IgD-negative memory B cell (primary cell): Measurements from ENCODE around the gene CARD11. TPM values are rescaled to one million over a fixed set of nuclear protein-coding genes. Genes with fewer than 3 reads are reported as not detected.
"Not testable (repeated sequence)": the region's sequence is repeated elsewhere in the genome, so short reads cannot be mapped to it uniquely, and the experiment has no call there.

ENCODE experiments used
- H3K27ac Mint-ChIP-seq, 3 donors: one replicate each; pipeline ENCODE4 v1.8.0; 2020 to 2022; ENCODE audit warnings: mild to moderate bottlenecking in 3 of 3, mixed read lengths in 3 of 3, moderate library complexity in 1 of 3
- H3K27me3 Mint-ChIP-seq: one replicate; pipeline ENCODE4 v1.8.0; 2021; ENCODE audit warnings: mixed read lengths
- H3K36me3 Mint-ChIP-seq: one replicate; pipeline ENCODE4 v1.8.0; 2020; ENCODE audit warnings: mild to moderate bottlenecking, mixed read lengths
- H3K4me1 Mint-ChIP-seq, 3 donors: one replicate each; pipeline ENCODE4 v1.8.0; 2020 to 2022; ENCODE audit warnings: mixed read lengths in 3 of 3, mild to moderate bottlenecking in 1 of 3
- H3K4me3 Mint-ChIP-seq, 4 donors: one replicate each; pipeline ENCODE4 v1.8.0; 2020 to 2022; ENCODE audit warnings: mild to moderate bottlenecking in 4 of 4, mixed read lengths in 4 of 4, moderate library complexity in 3 of 4
- H3K9me3 Mint-ChIP-seq, 3 donors: one replicate each; pipeline ENCODE4 v1.8.0; 2020 to 2021; ENCODE audit warnings: mixed read lengths in 3 of 3, mild to moderate bottlenecking in 1 of 3
- polyA plus RNA-seq: library from polyadenylated mRNA; unstranded; fragments of 300-500 nt; fragmentation: Illumina TruSeq; gene quantifications from one replicate; pipeline ENCODE4 v1.2.3, GENCODE V29; 2021

CARD11 gene
- polyA plus RNA-seq, 1 donor from 2014 or later: 52.4 TPM

DNA sequence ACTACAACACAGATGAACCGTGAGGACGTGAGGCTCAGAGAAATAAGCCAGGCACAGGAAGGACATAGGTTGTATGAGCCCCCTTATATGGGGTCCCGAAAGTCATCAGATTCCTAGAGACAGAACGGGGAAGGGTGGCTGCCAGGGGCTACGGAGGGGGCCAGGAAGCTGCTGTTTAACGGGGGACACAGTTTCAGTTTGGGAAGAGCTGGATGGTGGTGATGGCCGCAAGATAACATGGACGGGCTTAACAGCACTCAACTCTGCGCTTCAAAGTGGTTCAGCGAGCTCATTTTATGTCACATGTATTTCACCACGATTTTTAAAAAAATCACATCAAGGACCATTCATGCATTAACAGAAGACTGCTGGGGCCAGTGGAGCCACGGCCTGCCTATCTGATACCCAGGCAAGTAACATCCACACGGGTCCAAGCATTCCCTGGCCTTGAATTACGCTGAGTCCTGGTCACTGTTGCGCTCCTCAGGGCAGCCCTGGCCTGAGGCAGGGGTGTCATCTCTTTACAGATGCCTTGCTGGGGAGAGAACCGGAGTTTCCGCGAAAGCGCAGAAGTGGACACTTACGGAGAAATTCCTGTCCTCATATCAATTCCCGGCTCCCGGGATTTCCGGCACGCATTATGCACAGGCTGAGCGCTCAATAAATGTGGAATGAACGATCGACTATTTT lies 1.5 kb downstream of the CARD11 start:
- Mint-ChIP-seq H3K4me3 (peak overlapping the region; percentile 82 to 99 (median 94)), H3K9me3 (no peaks in the 10 kb centered on the region), H3K27me3 (no peaks in the 10 kb centered on the region), H3K27ac (peak overlapping the region; percentile 82 to 97 (median 96)), H3K36me3 (peaks cover 3% of the 10 kb centered on the region), H3K4me1 (peaks cover 36 to 45% (median 38%) of the 10 kb centered on the region in 3 donors)

DNA sequence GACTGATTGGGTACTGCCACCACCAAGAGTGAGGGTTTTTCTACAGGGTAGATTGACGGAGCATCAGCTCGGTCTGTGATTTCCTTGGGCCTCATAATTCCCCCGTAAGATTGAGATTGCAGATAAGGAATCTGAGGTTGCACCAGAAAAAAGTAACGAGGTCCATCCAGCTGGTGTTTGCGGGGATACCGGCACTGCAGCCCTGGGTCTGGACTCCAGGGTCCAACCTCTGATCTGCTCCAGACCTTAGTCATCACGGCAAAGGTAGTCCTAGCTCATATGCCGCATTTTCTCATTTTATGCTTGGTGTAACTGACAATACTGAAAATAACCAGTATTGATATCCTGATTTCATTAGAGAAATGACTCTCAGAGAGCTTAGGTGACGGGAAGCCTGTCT lies 3.9 kb downstream of the CARD11 start:
- peak overlapping the region; percentile 47 to 84 (median 82) for H3K27ac Mint-ChIP-seq
- H3K4me1 Mint-ChIP-seq: peaks cover 42 to 50% (median 43%) of the 10 kb centered on the region in 3 donors
- H3K27me3 Mint-ChIP-seq: no peaks in the 10 kb centered on the region
- peak overlapping the region; percentile 57 to 89 (median 80) for H3K4me3 Mint-ChIP-seq
- peaks cover 4% of the 10 kb centered on the region for H3K36me3 Mint-ChIP-seq
- no peaks in the 10 kb centered on the region for H3K9me3 Mint-ChIP-seq

DNA sequence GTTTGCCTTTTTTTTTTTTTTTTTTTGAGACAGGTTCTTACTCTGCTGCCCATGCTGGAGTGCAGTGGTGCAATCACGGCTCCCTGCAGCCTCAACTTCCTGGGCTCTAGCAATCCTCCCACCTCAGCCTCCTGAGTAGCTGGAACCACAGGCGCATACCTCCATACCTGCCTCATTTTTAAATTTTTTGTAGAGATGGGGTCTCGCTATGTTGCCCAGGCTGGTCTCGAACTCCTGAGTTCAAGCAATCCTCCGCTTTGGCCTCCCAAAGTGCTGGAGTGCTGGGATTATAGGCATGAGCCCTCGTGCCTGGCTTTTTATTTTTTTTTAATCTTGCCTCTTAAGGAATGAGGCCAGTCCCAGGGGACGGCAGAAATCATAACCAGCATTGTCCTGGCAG lies 5.7 kb downstream of the CARD11 start:
- Mint-ChIP-seq H3K27ac (peak overlapping the region; percentile 89 to 94 (median 91)), H3K4me1 (peaks cover 39 to 56% (median 50%) of the 10 kb centered on the region in 3 donors), H3K4me3 (peak overlapping the region in 1 of 4 donors; percentile 77)
- H3K36me3 Mint-ChIP-seq, H3K27me3 Mint-ChIP-seq, H3K9me3 Mint-ChIP-seq: not testable (repeated sequence)

DNA sequence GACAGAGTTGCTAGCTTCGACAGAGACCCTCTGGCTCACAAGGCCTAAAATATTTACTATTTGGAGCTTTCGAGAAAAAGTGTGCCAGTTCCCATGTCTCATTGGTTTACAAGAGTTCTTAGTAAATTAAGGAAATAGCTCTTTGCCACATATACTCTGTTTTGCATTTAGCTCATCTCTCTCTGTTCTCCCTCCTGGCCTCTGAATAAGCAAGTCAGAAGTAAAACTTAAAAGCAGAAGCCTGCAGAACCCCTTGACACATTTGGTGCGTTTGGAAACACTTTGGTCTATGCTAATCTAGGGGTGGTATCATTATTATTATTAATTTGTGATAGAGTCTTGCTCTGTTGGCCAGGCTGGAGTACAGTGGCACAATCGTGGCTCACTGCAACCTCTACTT lies 6.4 kb downstream of the CARD11 start:
- Mint-ChIP-seq H3K36me3 (peaks cover 6% of the 10 kb centered on the region), H3K9me3 (no peaks in the 10 kb centered on the region), H3K27ac (peak overlapping the region; percentile 89 to 94 (median 91)), H3K4me3 (peak overlapping the region in 2 of 4 donors; percentile 62 to 91), H3K27me3 (no peaks in the 10 kb centered on the region), H3K4me1 (peaks cover 37 to 54% (median 49%) of the 10 kb centered on the region in 3 donors)

DNA sequence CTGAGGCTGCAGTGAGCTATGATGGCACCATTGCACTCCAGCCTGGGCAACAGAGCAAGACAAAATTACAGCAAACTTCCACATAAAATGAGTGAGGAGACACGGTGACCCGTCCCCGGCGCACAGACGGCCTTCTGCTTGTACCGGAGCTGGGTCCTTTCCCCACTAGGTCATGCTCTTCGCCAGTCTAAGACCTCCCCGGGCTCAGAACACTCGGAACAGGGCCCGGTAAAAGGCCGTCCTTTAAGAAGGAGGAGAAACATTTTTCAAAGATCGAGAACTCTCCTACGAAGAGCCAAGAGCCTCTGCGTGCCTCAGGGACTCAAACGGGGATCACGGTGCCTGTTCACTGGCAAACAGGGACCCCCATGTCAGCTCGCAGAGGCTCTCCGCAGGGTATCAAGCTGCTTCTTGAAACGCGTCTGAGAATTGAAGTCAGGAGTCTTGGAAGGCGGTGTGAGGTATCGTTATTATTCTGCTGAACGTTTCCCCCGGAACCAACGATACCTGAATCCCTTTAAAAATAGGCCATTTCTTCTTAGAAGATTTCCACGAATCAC lies 9.0 kb downstream of the CARD11 start:
- H3K4me3 Mint-ChIP-seq: peak overlapping the region in 1 of 4 donors; percentile 85
- peaks cover 9% of the 10 kb centered on the region for H3K36me3 Mint-ChIP-seq

DNA sequence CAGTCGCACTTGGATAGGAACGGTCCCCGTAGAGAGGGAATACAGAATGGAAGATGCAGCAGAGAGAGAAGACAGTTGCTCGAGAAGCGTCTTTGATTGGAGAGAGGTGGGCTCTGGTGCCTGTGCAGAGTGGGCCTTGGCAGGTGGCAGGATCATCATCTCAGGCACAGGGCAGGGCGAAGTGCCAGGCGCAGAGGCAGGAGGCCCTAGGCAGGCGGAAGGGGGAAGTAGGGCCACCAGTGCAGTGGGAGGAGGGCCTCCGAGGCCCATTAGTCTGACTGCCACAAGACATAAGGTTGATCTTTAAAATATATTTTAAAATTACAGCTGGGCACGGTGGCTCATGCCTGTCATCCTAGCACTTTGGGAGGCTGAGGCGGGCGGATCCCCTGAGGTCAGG lies 10.1 kb downstream of the CARD11 start:
- Mint-ChIP-seq H3K27me3 (no peaks in the 10 kb centered on the region), H3K4me1 (peaks cover 23 to 39% (median 38%) of the 10 kb centered on the region in 3 donors), H3K9me3 (peaks cover 0 to 2% (median 0%) of the 10 kb centered on the region in 3 donors), H3K36me3 (peaks cover 9% of the 10 kb centered on the region), H3K27ac (peak overlapping the region in 2 of 3 donors; percentile 9 to 48), H3K4me3 (no peak overlapping the region)

More for the DNA sequence above, 9.0 kb downstream of the CARD11 start:
- H3K4me1 Mint-ChIP-seq: peaks cover 23 to 39% (median 38%) of the 10 kb centered on the region in 3 donors
- H3K9me3 Mint-ChIP-seq: peaks cover 0 to 2% (median 0%) of the 10 kb centered on the region in 3 donors
- no peaks in the 10 kb centered on the region for H3K27me3 Mint-ChIP-seq
- H3K27ac Mint-ChIP-seq: peak overlapping the region in 1 of 3 donors; percentile 12

DNA sequence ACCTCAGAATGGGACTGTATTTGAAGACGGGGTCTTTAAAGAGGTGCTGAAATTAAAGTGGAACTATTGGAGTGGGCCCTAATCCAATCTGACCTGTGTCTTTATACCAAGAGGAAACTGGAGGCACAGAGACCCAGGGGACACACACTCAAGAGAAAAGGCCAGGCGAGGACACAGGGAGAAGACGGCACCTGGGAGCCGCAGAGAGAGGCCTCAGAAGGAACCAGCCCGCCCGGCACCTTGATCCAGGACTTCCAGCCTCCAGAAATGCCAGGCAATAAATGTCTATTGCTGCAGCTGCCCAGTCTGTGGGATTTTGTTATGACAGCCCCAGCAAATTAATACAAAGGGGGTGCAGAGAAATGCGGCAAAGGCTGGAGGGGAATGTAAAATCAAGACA lies 10.5 kb downstream of the CARD11 start:
- peaks cover 22 to 38% (median 36%) of the 10 kb centered on the region in 3 donors for H3K4me1 Mint-ChIP-seq
- H3K27ac Mint-ChIP-seq: peak overlapping the region in 1 of 3 donors; percentile 9
- H3K4me3 Mint-ChIP-seq: no peak overlapping the region
- H3K36me3 Mint-ChIP-seq: peaks cover 9% of the 10 kb centered on the region
- H3K27me3 Mint-ChIP-seq: no peaks in the 10 kb centered on the region
- peaks cover 0 to 2% (median 0%) of the 10 kb centered on the region in 3 donors for H3K9me3 Mint-ChIP-seq

DNA sequence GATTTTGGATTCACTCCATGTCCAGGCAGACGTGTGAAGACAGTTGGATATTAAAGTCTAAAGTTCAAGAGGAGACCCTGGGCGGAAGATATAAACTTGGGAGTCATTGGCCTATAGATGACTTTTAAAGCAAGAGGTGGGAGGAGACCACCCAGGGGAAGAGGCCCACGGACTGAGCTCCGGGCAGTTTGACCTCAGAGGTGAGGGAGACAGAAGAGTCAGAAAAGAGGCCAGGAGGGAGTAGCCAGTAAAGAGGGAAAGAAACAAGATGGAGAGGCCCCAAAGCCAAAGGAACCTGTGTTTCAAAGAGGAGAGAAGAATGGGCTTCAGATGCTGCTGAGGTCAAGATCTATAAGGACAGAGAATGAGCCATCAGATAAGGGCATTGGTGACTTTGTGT lies 11.4 kb downstream of the CARD11 start:
- Mint-ChIP-seq H3K9me3 (peaks cover 0 to 2% (median under 1%) of the 10 kb centered on the region in 3 donors), H3K4me3 (no peak overlapping the region)

DNA sequence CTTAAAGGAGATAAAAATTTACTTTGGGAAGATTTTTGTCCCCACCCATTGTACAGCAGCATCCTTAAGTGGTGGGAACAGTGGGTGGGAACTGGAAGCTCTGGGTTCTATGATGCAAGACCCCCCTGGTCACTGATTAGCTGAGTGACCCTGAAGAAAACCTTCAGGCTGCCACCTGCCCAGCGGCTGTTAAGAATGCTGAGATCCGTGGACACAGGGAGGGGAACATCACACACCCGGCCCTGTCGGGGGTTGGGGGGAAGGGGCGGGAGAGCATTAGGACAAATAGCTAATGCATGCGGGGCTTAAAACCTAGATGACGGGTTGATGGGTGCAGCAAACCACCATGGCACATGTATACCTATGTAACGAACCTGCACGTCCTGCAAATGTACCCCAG lies 14.5 kb downstream of the CARD11 start:
- peaks cover 0 to 4% (median 2%) of the 10 kb centered on the region in 3 donors for H3K9me3 Mint-ChIP-seq
- peaks cover 14% of the 10 kb centered on the region for H3K36me3 Mint-ChIP-seq
- no peaks in the 10 kb centered on the region for H3K27me3 Mint-ChIP-seq
- H3K27ac Mint-ChIP-seq: peak overlapping the region in 1 of 3 donors; percentile 18
- peaks cover 21 to 32% (median 22%) of the 10 kb centered on the region in 3 donors for H3K4me1 Mint-ChIP-seq
- peak overlapping the region in 2 of 4 donors; percentile 47 to 70 for H3K4me3 Mint-ChIP-seq

More for the DNA sequence above, 11.4 kb downstream of the CARD11 start:
- Mint-ChIP-seq H3K27me3 (no peaks in the 10 kb centered on the region), H3K4me1 (peaks cover 23 to 38% (median 28%) of the 10 kb centered on the region in 3 donors), H3K27ac (peak overlapping the region in 2 of 3 donors; percentile 17 to 47), H3K36me3 (peaks cover 9% of the 10 kb centered on the region)

DNA sequence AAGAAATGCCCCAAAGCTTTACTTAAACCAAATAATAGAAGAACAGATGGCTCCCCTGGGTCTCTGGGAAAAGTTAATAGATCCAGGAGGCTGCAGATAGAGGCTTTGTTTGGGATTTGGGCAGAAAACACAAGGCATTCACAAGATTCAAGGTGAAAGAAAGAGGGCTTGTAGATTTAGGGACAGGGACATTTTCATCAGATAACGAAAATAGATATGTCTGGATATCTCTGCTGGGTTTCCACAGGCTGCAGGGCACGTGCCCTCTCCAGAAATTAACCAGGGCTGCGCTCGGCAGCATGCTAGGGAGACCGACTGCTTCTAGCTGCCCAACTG lies 14.9 kb downstream of the CARD11 start:
- H3K4me1 Mint-ChIP-seq: peaks cover 21 to 32% (median 22%) of the 10 kb centered on the region in 3 donors
- no peak overlapping the region for H3K4me3 Mint-ChIP-seq
- no peaks in the 10 kb centered on the region for H3K27me3 Mint-ChIP-seq
- peaks cover 0 to 4% (median 2%) of the 10 kb centered on the region in 3 donors for H3K9me3 Mint-ChIP-seq
- H3K27ac Mint-ChIP-seq: peak overlapping the region; percentile 18 to 71 (median 25)
- H3K36me3 Mint-ChIP-seq: peaks cover 14% of the 10 kb centered on the region

DNA sequence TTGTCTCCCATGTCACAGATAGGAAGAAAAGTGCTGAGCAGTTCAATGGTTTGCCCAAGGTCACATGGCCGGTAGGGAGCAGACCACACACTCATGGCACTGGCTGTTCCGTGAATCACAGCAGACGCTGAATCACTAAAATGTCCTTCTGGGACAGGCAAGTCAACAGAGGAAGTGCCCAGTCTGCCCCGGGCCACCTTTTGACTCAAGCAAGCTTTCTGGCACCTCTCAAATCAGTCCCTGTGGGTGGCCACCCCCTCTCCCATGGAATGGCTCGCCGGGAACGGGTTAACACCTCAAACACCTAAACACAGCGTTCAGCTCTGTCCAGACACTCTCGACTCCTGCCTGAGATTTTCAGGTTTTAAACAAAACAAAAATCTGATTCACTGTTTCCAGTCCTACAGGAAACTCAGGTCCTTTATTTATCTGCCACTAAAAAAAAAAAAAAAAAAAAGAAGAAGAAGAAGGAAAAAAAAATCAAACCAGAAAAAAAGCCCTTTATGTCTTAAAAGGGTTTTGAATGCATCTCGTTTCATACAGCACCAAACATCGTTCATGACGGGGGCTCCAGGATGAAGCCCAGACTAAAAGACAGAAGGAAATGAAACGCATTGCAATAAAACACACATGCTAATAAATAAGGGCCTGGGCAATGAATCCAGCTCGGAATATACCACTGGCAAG lies 15.5 kb downstream of the CARD11 start:
- Mint-ChIP-seq H3K36me3 (peaks cover 14% of the 10 kb centered on the region), H3K4me1 (peaks cover 18 to 27% (median 23%) of the 10 kb centered on the region in 3 donors), H3K4me3 (no peak overlapping the region), H3K9me3 (peaks cover 0 to 4% (median 2%) of the 10 kb centered on the region in 3 donors), H3K27ac (peak overlapping the region in 2 of 3 donors; percentile 18 to 25), H3K27me3 (no peaks in the 10 kb centered on the region)

DNA sequence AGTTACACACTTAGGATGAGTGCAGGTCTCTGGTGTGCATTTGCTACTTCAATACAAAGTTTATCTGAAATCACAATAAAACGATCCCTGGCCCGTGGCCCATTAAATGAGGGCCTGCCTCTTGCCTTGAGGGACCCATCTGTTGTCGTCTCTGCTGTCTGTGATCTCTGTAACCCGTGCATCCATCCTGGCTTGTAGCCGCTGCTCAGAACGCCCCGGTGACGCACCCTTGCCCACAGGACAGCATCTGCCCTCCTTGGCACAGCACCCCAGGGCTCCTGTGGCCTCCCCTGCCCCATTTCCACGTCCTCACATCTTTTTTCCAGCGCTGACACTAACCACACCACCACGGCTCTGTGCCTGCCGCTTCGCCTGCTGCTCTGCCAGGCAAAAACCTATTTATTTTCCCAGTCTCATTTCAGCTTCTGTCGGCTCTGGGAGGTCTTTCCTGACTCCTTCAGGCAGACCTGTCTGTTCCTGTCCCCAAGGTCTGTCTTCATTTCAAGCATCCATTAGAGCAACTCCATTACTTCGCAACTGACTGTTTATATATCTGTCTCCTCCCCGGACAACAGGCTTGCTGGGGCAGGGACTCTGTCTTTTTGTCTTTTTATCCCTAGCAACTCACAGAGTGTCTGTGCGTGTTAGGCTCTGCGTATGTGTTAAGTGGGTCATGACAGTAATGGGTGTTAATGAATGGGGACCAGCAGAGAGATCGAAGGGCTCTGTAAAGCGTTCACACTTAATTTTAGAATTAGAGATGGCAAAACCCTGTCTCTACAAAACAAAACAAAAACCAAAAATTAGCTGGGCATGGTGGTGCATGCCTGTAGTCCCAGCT lies 16.4 kb downstream of the CARD11 start:
- Mint-ChIP-seq H3K27me3 (no peaks in the 10 kb centered on the region), H3K4me1 (peaks cover 17 to 29% (median 22%) of the 10 kb centered on the region in 3 donors), H3K36me3 (peaks cover 14% of the 10 kb centered on the region), H3K9me3 (peaks cover 0 to 6% (median 2%) of the 10 kb centered on the region in 3 donors), H3K4me3 (peak overlapping the region in 1 of 4 donors; percentile 28), H3K27ac (peak overlapping the region in 1 of 3 donors; percentile 81)

DNA sequence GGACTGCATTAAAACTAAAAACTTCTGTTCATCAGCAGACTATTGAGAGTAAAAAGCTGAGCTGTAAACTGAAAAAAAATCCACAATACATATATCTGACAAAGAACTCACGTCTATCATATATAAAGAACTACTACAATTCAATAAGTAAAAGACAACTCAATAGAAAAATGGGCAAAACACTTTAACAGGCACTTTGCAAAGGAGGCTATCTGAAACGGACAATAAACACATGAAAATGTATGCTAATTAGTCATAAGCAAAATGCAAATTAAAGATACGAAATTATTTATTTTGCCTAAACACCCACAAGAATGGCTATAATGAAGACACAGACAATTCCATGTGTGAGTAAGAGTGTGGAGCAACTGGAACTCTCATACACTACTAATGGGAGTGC lies 18.1 kb downstream of the CARD11 start:
- peaks cover 19 to 36% (median 26%) of the 10 kb centered on the region in 3 donors for H3K4me1 Mint-ChIP-seq
- peaks cover under 1 to 14% (median 2%) of the 10 kb centered on the region in 3 donors for H3K9me3 Mint-ChIP-seq

DNA sequence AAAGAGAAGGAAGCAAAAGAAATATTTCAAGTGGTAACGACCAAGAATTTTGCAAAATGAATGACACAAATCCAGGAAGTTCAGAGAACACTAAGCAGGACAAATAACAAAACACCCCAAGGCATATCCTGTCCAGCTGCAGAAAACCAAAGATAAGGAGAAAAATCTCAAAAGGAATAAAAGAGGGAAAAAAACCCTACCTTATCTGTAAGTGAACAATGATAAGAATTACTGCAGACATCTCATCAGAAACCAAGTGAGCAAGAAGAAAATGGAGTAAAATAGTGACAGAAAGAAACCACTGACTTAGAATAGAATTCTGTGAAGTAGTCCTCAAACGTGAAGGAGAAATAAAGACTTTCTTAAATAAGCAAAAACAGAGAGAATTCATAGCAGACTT lies 21.8 kb downstream of the CARD11 start:
- Mint-ChIP-seq H3K4me3 (peak overlapping the region in 1 of 4 donors; percentile 76), H3K4me1 (peaks cover 18 to 24% (median 20%) of the 10 kb centered on the region in 3 donors), H3K9me3 (peaks cover 6 to 22% (median 10%) of the 10 kb centered on the region in 3 donors), H3K36me3 (peaks cover 26% of the 10 kb centered on the region), H3K27me3 (no peaks in the 10 kb centered on the region), H3K27ac (peak overlapping the region in 1 of 3 donors; percentile 11)

More for the DNA sequence above, 18.1 kb downstream of the CARD11 start:
- no peaks in the 10 kb centered on the region for H3K27me3 Mint-ChIP-seq
- peaks cover 17% of the 10 kb centered on the region for H3K36me3 Mint-ChIP-seq
- no peak overlapping the region for H3K4me3 Mint-ChIP-seq
- H3K27ac Mint-ChIP-seq: no peak overlapping the region
